Nephron (organoid): ENCODE results near the gene JPH2.

Experiments
- H3K27ac Mint-ChIP-seq, 3 experiments: 2 replicates each; pipeline ENCODE4 v1.8.0; 2020; ENCODE audit warnings: mixed read lengths in 3 of 3, mild to moderate bottlenecking in 2 of 3, moderate library complexity in 1 of 3
- H3K27me3 Mint-ChIP-seq: 2 replicates; pipeline ENCODE4 v1.8.0; 2021; ENCODE audit warnings: low read depth, mild to moderate bottlenecking, moderate library complexity, mixed read lengths
- H3K36me3 Mint-ChIP-seq: 2 replicates; pipeline ENCODE4 v1.8.0; 2020; ENCODE audit warnings: low read depth, mixed read lengths
- H3K4me1 Mint-ChIP-seq: 2 replicates; pipeline ENCODE4 v1.8.0; 2020; ENCODE audit warnings: mixed read lengths
- H3K4me3 Mint-ChIP-seq, 3 experiments: 2 replicates each; pipeline ENCODE4 v1.8.0; 2020; ENCODE audit warnings: mild to moderate bottlenecking in 3 of 3, mixed read lengths in 3 of 3, moderate library complexity in 2 of 3
- H3K9me3 Mint-ChIP-seq: 2 replicates; pipeline ENCODE4 v1.8.0; 2020; ENCODE audit warnings: mixed read lengths
- CTCF ChIP-seq, 3 experiments: fragments of 200-600 bp; sonication (generic); IDR thresholded peaks; one replicate each; pipeline ENCODE4 v1.5.0; 2021; ENCODE audit warnings: antibody characterized with exemption in 3 of 3; ENCODE audit not compliant: unreplicated experiment in 3 of 3

JPH2 gene

DNA sequence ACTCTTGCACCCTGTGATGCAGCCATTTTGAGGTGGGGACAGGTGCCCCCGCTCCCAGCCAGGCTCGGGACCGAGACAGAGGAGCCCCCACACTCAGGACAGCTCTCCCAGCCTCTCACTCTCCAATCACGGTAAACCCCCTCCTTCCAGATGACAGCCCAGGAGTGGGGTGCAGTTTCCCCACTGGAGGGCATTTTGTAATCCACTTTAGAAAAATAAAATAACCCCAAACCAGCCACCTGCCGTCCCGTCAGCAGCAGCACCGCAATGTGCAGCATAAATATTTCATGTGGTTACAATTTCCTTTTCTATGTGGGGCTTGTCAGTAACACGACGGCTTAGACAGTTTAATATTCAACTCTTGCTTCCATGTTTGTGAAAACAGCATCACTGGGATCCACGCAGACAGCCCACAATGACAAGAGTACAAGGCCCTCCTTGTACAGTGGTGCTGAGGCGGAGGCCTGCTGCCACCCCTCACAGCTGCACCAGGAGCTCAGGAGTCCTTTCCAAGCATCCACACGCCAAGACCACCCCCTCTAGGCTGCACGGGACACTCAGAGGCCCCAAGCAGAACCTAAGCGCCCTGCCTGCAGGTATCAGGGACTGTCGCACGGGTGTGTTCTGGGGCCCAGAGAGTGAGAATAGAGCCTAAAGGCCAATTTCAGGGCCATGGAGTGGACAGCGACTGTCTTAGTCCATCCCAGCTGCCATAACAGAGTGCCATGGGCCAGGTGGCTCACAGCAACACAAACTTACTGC is 116.7 kb downstream of the JPH2 start:
- H3K4me3 Mint-ChIP-seq, result no peak overlapping the region
- H3K27ac Mint-ChIP-seq, result no peak overlapping the region
- no peak for TF ChIP-seq CTCF (IDR thresholded peaks at IDR 0.05; ENCODE audit: unreplicated experiment in 3 of 3)
- no peaks in the 10 kb centered on the region for H3K4me1 Mint-ChIP-seq
- H3K36me3 Mint-ChIP-seq, result no peaks in the 10 kb centered on the region
- H3K27me3 Mint-ChIP-seq, result peaks cover 29% of the 10 kb centered on the region
- no peaks in the 10 kb centered on the region for H3K9me3 Mint-ChIP-seq

DNA sequence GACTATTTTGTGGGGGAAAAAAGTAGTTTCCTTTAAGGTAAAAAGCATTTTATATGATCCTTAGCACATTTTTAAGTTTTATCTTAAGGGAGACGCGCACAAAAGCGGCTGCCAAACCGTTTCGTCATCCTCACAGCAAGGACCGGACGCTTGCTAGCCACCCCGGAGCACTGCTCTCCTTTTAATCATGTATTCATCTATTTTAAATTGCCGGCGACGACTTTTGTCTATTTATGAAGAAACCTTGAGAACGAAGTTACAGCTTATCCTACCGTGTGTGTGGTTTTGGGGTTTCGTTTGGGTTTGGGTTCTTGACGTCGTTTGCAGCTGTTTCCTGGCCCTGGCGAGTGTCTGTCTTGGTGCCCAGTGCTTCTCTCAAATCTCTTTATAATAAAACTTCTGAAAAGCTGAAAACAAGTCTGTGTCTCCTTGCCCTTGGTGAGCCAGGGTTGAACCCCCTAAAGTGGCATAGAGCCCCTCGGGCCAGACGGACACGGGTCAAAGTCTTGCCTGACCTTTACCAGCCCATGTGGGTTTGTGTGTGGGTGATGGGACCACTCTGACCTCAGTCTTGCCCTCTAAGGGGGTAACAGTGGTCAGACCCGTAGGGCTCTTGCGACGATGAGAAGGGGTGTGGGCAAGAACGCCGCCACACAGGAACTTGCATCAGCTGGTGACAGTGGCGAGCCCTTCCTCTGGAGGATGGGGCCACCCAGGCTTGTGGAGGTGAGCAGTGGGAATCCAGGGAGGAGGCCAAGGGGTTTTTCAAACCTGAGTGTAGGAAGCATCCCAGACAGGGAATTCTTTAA is 117.6 kb downstream of the JPH2 start:
- TF ChIP-seq CTCF (IDR thresholded peaks at IDR 0.05; ENCODE audit: unreplicated experiment in 3 of 3), result no peak
- Mint-ChIP-seq H3K36me3 (no peaks in the 10 kb centered on the region), H3K27ac (no peak overlapping the region), H3K27me3 (peaks cover 29% of the 10 kb centered on the region), H3K9me3 (no peaks in the 10 kb centered on the region), H3K4me1 (no peaks in the 10 kb centered on the region), H3K4me3 (no peak overlapping the region)

GRCh38 chr20:44068316-44069201 is 118.4 kb downstream of the JPH2 start:
- no peaks in the 10 kb centered on the region for H3K36me3 Mint-ChIP-seq
- no peak overlapping the region for H3K27ac Mint-ChIP-seq
- no peak overlapping the region for H3K4me3 Mint-ChIP-seq
- TF ChIP-seq CTCF (IDR thresholded peaks at IDR 0.05; ENCODE audit: unreplicated experiment in 3 of 3), result no peak
- H3K4me1 Mint-ChIP-seq, result no peaks in the 10 kb centered on the region
- H3K9me3 Mint-ChIP-seq, result no peaks in the 10 kb centered on the region
- peaks cover 27% of the 10 kb centered on the region for H3K27me3 Mint-ChIP-seq

GRCh38 chr20:44067650-44068081 is 119.3 kb downstream of the JPH2 start:
- Mint-ChIP-seq H3K36me3 (no peaks in the 10 kb centered on the region), H3K4me3 (no peak overlapping the region), H3K27ac (no peak overlapping the region), H3K9me3 (no peaks in the 10 kb centered on the region), H3K4me1 (no peaks in the 10 kb centered on the region), H3K27me3 (peaks cover 26% of the 10 kb centered on the region)
- no peak for TF ChIP-seq CTCF (IDR thresholded peaks at IDR 0.05; ENCODE audit: unreplicated experiment in 3 of 3)

GRCh38 chr20:44066645-44067606 is 120.1 kb downstream of the JPH2 start:
- H3K36me3 Mint-ChIP-seq, result no peaks in the 10 kb centered on the region
- no peaks in the 10 kb centered on the region for H3K4me1 Mint-ChIP-seq
- H3K4me3 Mint-ChIP-seq, result no peak overlapping the region
- H3K27ac Mint-ChIP-seq, result no peak overlapping the region
- no peak for TF ChIP-seq CTCF (IDR thresholded peaks at IDR 0.05; ENCODE audit: unreplicated experiment in 3 of 3)
- H3K27me3 Mint-ChIP-seq, result peaks cover 22% of the 10 kb centered on the region
- no peaks in the 10 kb centered on the region for H3K9me3 Mint-ChIP-seq
